ENCODE results near the gene SFMBT1.

The SFMBT1 gene

GRCh38 chr3:52857864-52858263 lies 188.0 kb downstream of the SFMBT1 start:
- no peak for DNase-seq (ENCODE audit: low spot score)
- no peak for TF ChIP-seq CTCF (IDR thresholded peaks at IDR 0.05; ENCODE audit: extremely low read depth, missing control alignments)

- no peak for TF ChIP-seq CTCF (IDR thresholded peaks at IDR 0.05; ENCODE audit: extremely low read depth, missing control alignments)
- DNase-seq (ENCODE audit: low spot score): no peak
Observed at GRCh38 chr3:52857133-52857532, 188.7 kb downstream of the SFMBT1 start.

GRCh38 chr3:52856666-52857065 lies 189.2 kb downstream of the SFMBT1 start:
- no peak for DNase-seq (ENCODE audit: low spot score)
- no peak for TF ChIP-seq CTCF (IDR thresholded peaks at IDR 0.05; ENCODE audit: extremely low read depth, missing control alignments)

- no peak for TF ChIP-seq CTCF (IDR thresholded peaks at IDR 0.05; ENCODE audit: extremely low read depth, missing control alignments)
- no peak for DNase-seq (ENCODE audit: low spot score)
Observed at GRCh38 chr3:52854013-52854412, 191.9 kb downstream of the SFMBT1 start.
